Kidney (tissue), 14 donors: ENCODE results near the gene ECEL1. TPM values are rescaled to one million over a fixed set of nuclear protein-coding genes. Genes with fewer than 3 reads are reported as not detected.

Experiments
- DNase-seq, 5 donors: peaks; one replicate each; pipeline ENCODE4 v3.0.0-alpha.2; 2013 to 2020
- FAIRE-seq: peaks from 2 replicates; lab custom pipeline; 2012; peaks lifted over from hg19 to GRCh38; lab: Jason Lieb, UNC
- H3K27ac ChIP-seq, 2 donors: one replicate each; pipeline ENCODE4 v1.7.0; 2013; ENCODE audit warnings: low read depth in 2 of 2, low read length in 2 of 2, inconsistent platforms in 1 of 2
- H3K27me3 ChIP-seq: one replicate; pipeline ENCODE4 v1.7.1; 2013; ENCODE audit warnings: low read length, inconsistent platforms; ENCODE audit not compliant: control insufficient read depth, insufficient read depth
- H3K36me3 ChIP-seq, 3 donors: one replicate each; pipeline versions ENCODE4 v1.7.0 to v1.7.1; 2013; ENCODE audit warnings: low read length in 3 of 3, control low read depth in 1 of 3, inconsistent platforms in 1 of 3; ENCODE audit not compliant: insufficient read depth in 3 of 3, control insufficient read depth in 2 of 3
- H3K4me1 ChIP-seq, 3 donors: one replicate each; pipeline versions ENCODE4 v1.7.0 to v1.7.1; 2013; ENCODE audit warnings: low read length in 3 of 3, inconsistent platforms in 1 of 3, low read depth in 1 of 3; ENCODE audit not compliant: control insufficient read depth in 2 of 3, insufficient read depth in 2 of 3
- H3K4me3 ChIP-seq, 3 donors: one replicate each; pipeline versions ENCODE4 v1.7.0 to v1.8.1; 2013; ENCODE audit warnings: low read length in 3 of 3, control low read depth in 1 of 3, inconsistent platforms in 1 of 3
- H3K9ac ChIP-seq, 3 donors: one replicate each; pipeline versions ENCODE4 v1.7.0 to v1.7.1; 2013; ENCODE audit warnings: low read length in 3 of 3, control low read depth in 1 of 3, inconsistent platforms in 1 of 3
- H3K9me3 ChIP-seq, 3 donors: one replicate each; pipeline versions ENCODE4 v1.7.0 to v1.7.1; 2013; ENCODE audit warnings: low read length in 3 of 3, control low read depth in 1 of 3, inconsistent platforms in 1 of 3; ENCODE audit not compliant: control insufficient read depth in 2 of 3, insufficient read depth in 1 of 3
- CTCF ChIP-seq: IDR thresholded peaks from 3 replicates; pipeline ENCODE4 v1.5.1; 2012; ENCODE audit warnings: mild to moderate bottlenecking, moderate library complexity, borderline replicate concordance; ENCODE audit not compliant: insufficient read depth; ENCODE audit errors: extremely low read depth
- intact Hi-C: fragments of 100-400 bp; cut with DNase I; formaldehyde crosslinking; loops from one replicate; pipeline ENCODE4 v1.11.1; 2022
- polyA plus RNA-seq: library from polyadenylated mRNA; stranded (reverse); fragments of 350-450 nt; fragmentation: Illumina TruSeq; extraction: RNeasy Lipid Tissue Mini Kit (QIAGEN cat#74804); gene quantifications from one replicate; pipeline ENCODE4 v1.2.3, GENCODE V29; 2014; ENCODE audit warnings: low read depth, low replicate concordance; ENCODE audit not compliant: insufficient read depth
- total RNA-seq: library from RNA; stranded (reverse); fragmentation: NEBNext Ultra II Directional; extraction: Animal tissue kit (Norgen Biotek cat#: 25700); gene quantifications from one replicate; pipeline ENCODE4 v1.2.1, GENCODE V29; 2021
- donor health status: control.
- donor health status: control.
- donor health status: control.
- donor health status: control.
- donor health status: control.
- donor health status: DM: yes; HTN: yes; CAD: no.
- donor health status: Normal renal cell carcinoma (clear cell type).

Gene ECEL1
- total and polyA plus RNA-seq, 2 donors from 2014 or later: 6.7 to 8.5 TPM

- no peaks in the 10 kb centered on the region for H3K4me1 ChIP-seq
- TF ChIP-seq CTCF: no peak
- FAIRE-seq (no peak), DNase-seq (peak in 4 of 5 donors; percentile 33 to 55 (median 39))
- no peak overlapping the region for H3K27ac ChIP-seq
- no peaks in the 10 kb centered on the region for H3K27me3 ChIP-seq
- no peaks in the 10 kb centered on the region for H3K9me3 ChIP-seq
- no peak overlapping the region for H3K9ac ChIP-seq
- no peak overlapping the region for H3K4me3 ChIP-seq
- no peaks in the 10 kb centered on the region for H3K36me3 ChIP-seq
- intact Hi-C loops: no loop called here
These were observed 30.3 kb downstream of the ECEL1 start for GRCh38 chr2:232457121-232458011.

DNA sequence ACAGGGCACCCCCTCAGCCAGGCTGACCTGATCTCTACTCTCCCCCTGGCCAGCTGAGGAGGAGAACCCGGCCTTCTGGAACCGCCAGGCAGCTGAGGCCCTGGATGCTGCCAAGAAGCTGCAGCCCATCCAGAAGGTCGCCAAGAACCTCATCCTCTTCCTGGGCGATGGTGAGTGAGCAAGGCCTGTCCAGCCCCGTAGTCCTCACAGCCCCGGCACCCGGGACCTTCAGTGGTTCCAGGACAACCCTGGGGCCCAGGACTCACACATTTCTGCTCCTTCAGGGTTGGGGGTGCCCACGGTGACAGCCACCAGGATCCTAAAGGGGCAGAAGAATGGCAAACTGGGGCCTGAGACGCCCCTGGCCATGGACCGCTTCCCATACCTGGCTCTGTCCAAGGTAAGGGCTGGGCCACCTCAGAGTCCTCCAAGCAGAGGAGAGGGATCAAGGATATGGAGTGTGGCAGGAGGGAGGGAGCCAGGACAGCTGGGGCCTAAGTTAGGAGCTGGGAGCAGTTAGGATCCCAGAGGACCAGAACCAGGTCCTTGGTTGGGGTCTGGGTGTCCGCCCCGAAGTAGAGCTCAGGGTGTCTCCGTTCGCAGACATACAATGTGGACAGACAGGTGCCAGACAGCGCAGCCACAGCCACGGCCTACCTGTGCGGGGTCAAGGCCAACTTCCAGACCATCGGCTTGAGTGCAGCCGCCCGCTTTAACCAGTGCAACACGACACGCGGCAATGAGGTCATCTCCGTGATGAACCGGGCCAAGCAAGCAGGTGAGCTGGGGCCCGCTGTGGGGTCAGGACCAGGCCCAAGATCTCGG is 31.1 kb downstream of the ECEL1 start:
- TF ChIP-seq CTCF: no peak
- Histone ChIP-seq H3K9ac (no peak overlapping the region), H3K9me3 (no peaks in the 10 kb centered on the region), H3K36me3 (no peaks in the 10 kb centered on the region), H3K4me3 (no peak overlapping the region), H3K27ac (no peak overlapping the region), H3K4me1 (no peaks in the 10 kb centered on the region), H3K27me3 (no peaks in the 10 kb centered on the region)
- no peak for FAIRE-seq
- peak in 1 of 5 donors; percentile 8 for DNase-seq
- intact Hi-C loops: no loop called here

DNA sequence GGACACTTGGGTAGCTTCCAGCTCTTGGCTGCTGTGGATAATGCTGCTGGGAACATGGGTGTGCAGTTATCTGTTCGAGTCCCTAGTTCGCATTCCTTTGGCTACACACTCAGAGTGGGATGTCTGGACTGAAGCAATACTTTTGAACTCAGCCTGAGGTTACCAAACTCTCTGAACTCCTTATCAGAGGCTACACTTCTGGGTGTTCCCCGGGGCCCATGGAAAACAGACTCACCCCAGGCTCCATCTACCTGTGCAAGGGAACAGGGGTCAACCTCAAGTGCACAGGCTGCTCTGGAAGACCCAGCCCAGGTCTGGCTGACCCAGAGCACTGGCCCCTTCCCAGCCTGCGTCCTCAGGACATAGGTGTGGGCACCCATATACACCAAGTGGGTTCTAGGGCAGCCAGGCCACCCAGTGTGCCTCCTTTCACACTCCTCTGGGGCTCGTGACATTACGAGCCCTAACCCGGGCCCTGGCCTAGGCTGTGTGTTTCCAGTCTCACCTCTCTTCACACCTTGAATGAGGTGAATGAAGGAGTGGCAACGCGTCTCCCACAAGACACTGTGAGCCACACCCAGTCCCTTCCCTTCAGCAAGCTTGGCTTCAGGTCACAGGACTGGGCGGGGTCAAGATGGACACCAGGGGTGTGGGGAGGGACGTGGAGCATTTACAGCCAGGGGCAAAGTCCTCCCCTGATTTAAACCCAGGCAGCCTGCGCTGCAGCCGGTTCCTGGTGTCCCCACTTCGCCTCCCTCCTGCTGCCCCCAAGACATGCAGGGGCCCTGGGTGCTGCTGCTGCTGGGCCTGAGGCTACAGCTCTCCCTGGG is 32.0 kb downstream of the ECEL1 start, which contains the start of gene ALPI:
ALPI (plus strand) TSS at position 728 of the 830 bp plus-strand sequence; CDS start at position 775, 47 bp downstream.
- Histone ChIP-seq H3K27ac (no peak within 1 kb of the TSS), H3K4me3 (no peak within 1 kb of the TSS), H3K27me3 (no peaks in the 10 kb centered on the region), H3K4me1 (no peaks in the 10 kb centered on the region), H3K9me3 (no peaks in the 10 kb centered on the region), H3K9ac (no peak within 1 kb of the TSS), H3K36me3 (no peaks in the 10 kb centered on the region)
- FAIRE-seq (no peak), DNase-seq (peak in 2 of 5 donors; percentile 7 to 35)
- intact Hi-C loops: no loop called here
- no peak for TF ChIP-seq CTCF
